ENCODE data around the gene ADAMTS18. TPM values are rescaled to one million over a fixed set of nuclear protein-coding genes. Genes with fewer than 3 reads are reported as not detected.

Gene ADAMTS18
- total and polyA plus RNA-seq, 2 experiments from 2014 or later = 2.7 to 5.5 TPM

DNA sequence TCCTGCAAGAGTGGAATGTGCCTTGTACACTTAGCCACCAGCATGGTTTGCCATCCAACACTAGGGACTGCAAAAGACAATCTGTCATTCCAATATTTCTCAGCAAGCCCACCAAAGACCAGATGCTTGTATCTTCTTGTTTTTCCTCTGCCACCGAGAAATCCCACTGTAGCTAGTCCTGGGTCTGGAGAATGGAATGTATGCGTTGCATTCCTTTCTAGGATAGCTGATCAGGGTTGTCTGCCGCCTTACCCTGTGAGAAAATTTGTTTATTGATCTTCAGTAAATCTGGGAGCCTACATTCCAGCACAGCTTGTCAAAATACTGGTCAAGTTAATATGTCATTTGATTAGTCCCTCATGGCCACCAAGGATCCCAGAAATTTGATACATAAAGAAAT lies 28.1 kb upstream of the ADAMTS18 start:
- no peaks in the 10 kb centered on the region for H3K36me3 ChIP-seq (replicated peaks; ENCODE audit: insufficient read depth, low read depth)
- H3K79me2 ChIP-seq = no peaks in the 10 kb centered on the region
- H4K20me1 ChIP-seq (ENCODE audit: insufficient read depth, poor library complexity, severe bottlenecking) = no peaks in the 10 kb centered on the region
- H3K27ac ChIP-seq = no peak overlapping the region
- H3K9me3 ChIP-seq (ENCODE audit: low read depth) = no peaks in the 10 kb centered on the region
- WGBS (ENCODE audit: low lambda C conversion rate, missing lambda C conversion rate) = 30% methylated on average over 3 of the region's 3 CpGs
- no peaks in the 10 kb centered on the region for H3K4me1 ChIP-seq (ENCODE audit: insufficient read depth)
- H3K27me3 ChIP-seq = no peaks in the 10 kb centered on the region
- TF ChIP-seq EZH2phosphoT487 (IDR thresholded peaks at IDR 0.05; ENCODE audit: low read depth, severe bottlenecking, unreplicated experiment) (no peak), EZH2 (IDR thresholded peaks at IDR 0.05; ENCODE audit: borderline replicate concordance) (no peak)
- TF ChIP-seq, protein P1, sequence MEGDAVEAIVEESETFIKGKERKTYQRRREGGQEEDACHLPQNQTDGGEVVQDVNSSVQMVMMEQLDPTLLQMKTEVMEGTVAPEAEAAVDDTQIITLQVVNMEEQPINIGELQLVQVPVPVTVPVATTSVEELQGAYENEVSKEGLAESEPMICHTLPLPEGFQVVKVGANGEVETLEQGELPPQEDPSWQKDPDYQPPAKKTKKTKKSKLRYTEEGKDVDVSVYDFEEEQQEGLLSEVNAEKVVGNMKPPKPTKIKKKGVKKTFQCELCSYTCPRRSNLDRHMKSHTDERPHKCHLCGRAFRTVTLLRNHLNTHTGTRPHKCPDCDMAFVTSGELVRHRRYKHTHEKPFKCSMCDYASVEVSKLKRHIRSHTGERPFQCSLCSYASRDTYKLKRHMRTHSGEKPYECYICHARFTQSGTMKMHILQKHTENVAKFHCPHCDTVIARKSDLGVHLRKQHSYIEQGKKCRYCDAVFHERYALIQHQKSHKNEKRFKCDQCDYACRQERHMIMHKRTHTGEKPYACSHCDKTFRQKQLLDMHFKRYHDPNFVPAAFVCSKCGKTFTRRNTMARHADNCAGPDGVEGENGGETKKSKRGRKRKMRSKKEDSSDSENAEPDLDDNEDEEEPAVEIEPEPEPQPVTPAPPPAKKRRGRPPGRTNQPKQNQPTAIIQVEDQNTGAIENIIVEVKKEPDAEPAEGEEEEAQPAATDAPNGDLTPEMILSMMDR (IDR thresholded peaks at IDR 0.05; ENCODE audit: poor library complexity) = no peak
- no peak overlapping the region for H3K4me3 ChIP-seq
- H3K4me2 ChIP-seq = no peak overlapping the region
- H2AFZ ChIP-seq = no peak overlapping the region
- DNase-seq (ENCODE audit: low spot score) = no peak
- no peaks in the 10 kb centered on the region for H3K9me2 ChIP-seq (replicated peaks; ENCODE audit: insufficient read depth)

DNA sequence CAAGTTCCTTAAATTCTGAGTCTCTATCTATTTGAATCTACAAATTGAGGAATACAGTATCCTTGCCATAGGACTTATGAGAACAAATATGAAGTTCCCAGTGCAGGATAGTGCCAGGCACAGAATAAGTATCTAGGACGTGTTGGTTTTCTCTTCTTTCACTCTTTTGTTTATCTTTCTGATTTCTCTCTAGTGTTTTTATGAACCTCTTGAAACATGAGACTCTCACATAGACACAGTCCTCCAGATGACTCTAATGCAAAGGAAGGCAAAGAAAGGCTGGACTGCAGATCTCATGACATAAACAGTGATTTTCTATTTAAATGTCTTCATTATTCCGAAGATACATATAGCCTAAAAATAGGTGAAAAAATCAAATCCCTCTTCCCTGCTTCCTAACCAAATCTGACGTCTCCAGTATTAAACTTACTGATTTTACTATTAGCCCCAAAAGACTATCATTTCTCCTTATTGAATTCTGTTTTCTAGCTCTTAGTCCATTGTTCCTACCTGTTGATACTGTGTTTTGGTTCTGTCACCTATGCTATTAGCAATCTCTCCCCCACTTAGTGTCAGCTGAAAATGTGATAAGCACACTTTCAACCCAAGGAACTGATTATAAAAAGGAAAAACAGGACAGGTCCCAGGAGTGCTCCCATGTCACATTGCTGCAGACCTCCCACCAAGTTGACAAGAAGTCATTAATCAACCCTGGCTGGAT lies 24.9 kb upstream of the ADAMTS18 start:
- WGBS (ENCODE audit: low lambda C conversion rate, missing lambda C conversion rate) = 54% methylated on average over 3 of the region's 3 CpGs
- Histone ChIP-seq H3K4me2 (no peak overlapping the region), H3K4me3 (no peak overlapping the region)

DNA sequence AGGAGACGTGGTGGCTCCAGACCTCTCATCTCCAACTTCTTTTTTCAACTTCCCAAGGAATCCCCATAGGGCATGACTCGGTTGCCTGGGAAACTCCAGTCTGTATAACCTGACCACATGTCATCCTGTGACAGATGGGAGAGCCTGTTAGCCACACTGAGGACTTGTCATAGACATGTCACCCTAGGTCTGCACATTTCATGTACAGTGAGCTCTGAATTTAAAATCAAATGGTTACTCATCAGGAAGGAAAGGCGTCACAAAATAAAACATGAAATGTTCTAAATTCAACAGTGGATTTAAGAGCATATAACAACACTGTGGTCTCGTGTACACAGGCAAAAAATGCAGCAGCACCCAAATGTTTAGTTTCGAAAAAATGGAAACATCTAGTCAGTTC lies 22.2 kb upstream of the ADAMTS18 start:
- Histone ChIP-seq H3K9me3 (ENCODE audit: low read depth) (no peaks in the 10 kb centered on the region), H3K79me2 (no peaks in the 10 kb centered on the region), H3K4me2 (no peak overlapping the region), H3K27ac (no peak overlapping the region), H3K27me3 (no peaks in the 10 kb centered on the region), H2AFZ (no peak overlapping the region), H3K4me3 (no peak overlapping the region), H3K4me1 (ENCODE audit: insufficient read depth) (no peaks in the 10 kb centered on the region), H3K36me3 (replicated peaks; ENCODE audit: insufficient read depth, low read depth) (no peaks in the 10 kb centered on the region), H4K20me1 (ENCODE audit: insufficient read depth, poor library complexity, severe bottlenecking) (no peaks in the 10 kb centered on the region), H3K9me2 (replicated peaks; ENCODE audit: insufficient read depth) (no peaks in the 10 kb centered on the region)
- TF ChIP-seq, protein P1 (IDR thresholded peaks at IDR 0.05; ENCODE audit: poor library complexity) = no peak
- no peak for TF ChIP-seq EZH2 (IDR thresholded peaks at IDR 0.05; ENCODE audit: borderline replicate concordance)
- no peak for TF ChIP-seq EZH2phosphoT487 (IDR thresholded peaks at IDR 0.05; ENCODE audit: low read depth, severe bottlenecking, unreplicated experiment)
- DNase-seq (ENCODE audit: low spot score) = no peak
- WGBS (ENCODE audit: low lambda C conversion rate, missing lambda C conversion rate) = 75% methylated on average over 5 of the region's 5 CpGs

More for the DNA sequence above, 24.9 kb upstream of the ADAMTS18 start:
- Histone ChIP-seq H3K27me3 (no peaks in the 10 kb centered on the region), H4K20me1 (ENCODE audit: insufficient read depth, poor library complexity, severe bottlenecking) (no peaks in the 10 kb centered on the region), H3K9me2 (replicated peaks; ENCODE audit: insufficient read depth) (no peaks in the 10 kb centered on the region), H3K9me3 (ENCODE audit: low read depth) (no peaks in the 10 kb centered on the region), H3K36me3 (replicated peaks; ENCODE audit: insufficient read depth, low read depth) (no peaks in the 10 kb centered on the region), H3K27ac (no peak overlapping the region), H2AFZ (no peak overlapping the region), H3K4me1 (ENCODE audit: insufficient read depth) (no peaks in the 10 kb centered on the region), H3K79me2 (no peaks in the 10 kb centered on the region)
- no peak for DNase-seq (ENCODE audit: low spot score)
- TF ChIP-seq EZH2 (IDR thresholded peaks at IDR 0.05; ENCODE audit: borderline replicate concordance) = no peak
- no peak for TF ChIP-seq EZH2phosphoT487 (IDR thresholded peaks at IDR 0.05; ENCODE audit: low read depth, severe bottlenecking, unreplicated experiment)
- TF ChIP-seq, protein P1 (IDR thresholded peaks at IDR 0.05; ENCODE audit: poor library complexity) = no peak

All from hepatocyte (in vitro differentiated cells).